ENCODE results near the gene CATSPER1. TPM values are rescaled to one million over a fixed set of nuclear protein-coding genes. Genes with fewer than 3 reads are reported as not detected.
A peak's percentile ranks its signal among the peaks of the same experiment; 100 is the strongest.

CATSPER1 gene
- total RNA-seq, 2 donors from 2014 or later = 0.35 TPM; not detected in 1

DNA sequence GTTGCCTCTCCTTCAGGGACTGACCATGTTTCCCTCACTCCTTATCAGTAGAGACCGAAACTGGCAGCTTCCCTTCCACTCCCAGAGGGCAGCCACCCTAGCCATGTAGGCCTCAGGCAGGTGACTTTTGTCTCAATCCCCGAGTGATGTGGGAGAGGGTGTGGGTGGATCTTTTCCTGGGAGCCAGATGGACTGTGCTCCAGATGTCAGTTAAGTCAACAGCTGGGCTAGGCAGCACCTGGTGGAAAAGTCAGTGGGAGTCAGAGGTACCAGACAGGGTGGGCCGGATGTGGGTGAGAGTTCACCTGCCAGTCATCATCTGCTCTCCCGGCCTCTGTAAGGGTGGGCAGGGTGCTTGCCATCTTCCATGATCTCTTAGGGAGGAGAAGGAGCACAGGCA is 22.1 kb downstream of the CATSPER1 start:
- Histone ChIP-seq H3K27ac (no peak overlapping the region), H3K4me1 (peaks cover 6% of the 10 kb centered on the region), H3K27me3 (no peaks in the 10 kb centered on the region), H3K9ac (ENCODE audit: low read depth in 2 of 2, low read length in 2 of 2) (no peak overlapping the region), H3K36me3 (peaks cover 8% of the 10 kb centered on the region), H3K4me3 (no peak overlapping the region), H3K9me3 (no peaks in the 10 kb centered on the region)
- TF ChIP-seq, protein P1, sequence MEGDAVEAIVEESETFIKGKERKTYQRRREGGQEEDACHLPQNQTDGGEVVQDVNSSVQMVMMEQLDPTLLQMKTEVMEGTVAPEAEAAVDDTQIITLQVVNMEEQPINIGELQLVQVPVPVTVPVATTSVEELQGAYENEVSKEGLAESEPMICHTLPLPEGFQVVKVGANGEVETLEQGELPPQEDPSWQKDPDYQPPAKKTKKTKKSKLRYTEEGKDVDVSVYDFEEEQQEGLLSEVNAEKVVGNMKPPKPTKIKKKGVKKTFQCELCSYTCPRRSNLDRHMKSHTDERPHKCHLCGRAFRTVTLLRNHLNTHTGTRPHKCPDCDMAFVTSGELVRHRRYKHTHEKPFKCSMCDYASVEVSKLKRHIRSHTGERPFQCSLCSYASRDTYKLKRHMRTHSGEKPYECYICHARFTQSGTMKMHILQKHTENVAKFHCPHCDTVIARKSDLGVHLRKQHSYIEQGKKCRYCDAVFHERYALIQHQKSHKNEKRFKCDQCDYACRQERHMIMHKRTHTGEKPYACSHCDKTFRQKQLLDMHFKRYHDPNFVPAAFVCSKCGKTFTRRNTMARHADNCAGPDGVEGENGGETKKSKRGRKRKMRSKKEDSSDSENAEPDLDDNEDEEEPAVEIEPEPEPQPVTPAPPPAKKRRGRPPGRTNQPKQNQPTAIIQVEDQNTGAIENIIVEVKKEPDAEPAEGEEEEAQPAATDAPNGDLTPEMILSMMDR (IDR thresholded peaks at IDR 0.05) = no peak
- intact Hi-C loops (cut with DNase I) = loop anchor here (5.0 kb wide), 1 partner anchor 42 kb away; the partner anchor contains the start of gene SART1
- no peak for DNase-seq

DNA sequence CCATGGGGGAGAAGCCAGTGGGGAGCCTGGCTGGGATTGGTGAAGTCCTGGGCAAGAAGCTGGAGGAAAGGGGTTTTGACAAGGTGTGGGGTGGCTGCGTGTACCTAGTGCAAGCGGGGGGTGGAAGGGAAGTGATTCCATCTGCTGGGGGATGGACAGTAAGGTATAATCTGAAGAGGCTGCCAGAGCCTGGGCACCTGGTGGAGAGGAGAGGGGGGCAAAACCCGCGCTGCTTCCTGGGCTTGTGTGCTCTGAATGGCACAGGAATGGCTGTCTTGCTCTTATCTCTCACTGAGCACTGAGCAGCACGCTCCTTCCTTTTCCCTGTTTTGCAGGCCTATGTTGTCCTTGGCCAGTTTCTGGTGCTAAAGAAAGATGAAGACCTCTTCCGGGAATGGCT is 23.0 kb downstream of the CATSPER1 start:
- intact Hi-C loops (cut with DNase I) = loop anchor here (5.0 kb wide), 1 partner anchor 41 kb away; the partner anchor contains the start of gene SART1
- H3K4me1 ChIP-seq = peaks cover 6% of the 10 kb centered on the region
- H3K4me3 ChIP-seq = peak overlapping the region; percentile 71
- H3K27ac ChIP-seq = peak overlapping the region; percentile 93
- no peaks in the 10 kb centered on the region for H3K9me3 ChIP-seq
- peaks cover 17% of the 10 kb centered on the region for H3K36me3 ChIP-seq
- no peaks in the 10 kb centered on the region for H3K27me3 ChIP-seq
- TF ChIP-seq, protein P1 (IDR thresholded peaks at IDR 0.05) = no peak
- peak overlapping the region; percentile 85 to 99 for H3K9ac ChIP-seq (ENCODE audit: low read depth in 2 of 2, low read length in 2 of 2)
- no peak for DNase-seq

DNA sequence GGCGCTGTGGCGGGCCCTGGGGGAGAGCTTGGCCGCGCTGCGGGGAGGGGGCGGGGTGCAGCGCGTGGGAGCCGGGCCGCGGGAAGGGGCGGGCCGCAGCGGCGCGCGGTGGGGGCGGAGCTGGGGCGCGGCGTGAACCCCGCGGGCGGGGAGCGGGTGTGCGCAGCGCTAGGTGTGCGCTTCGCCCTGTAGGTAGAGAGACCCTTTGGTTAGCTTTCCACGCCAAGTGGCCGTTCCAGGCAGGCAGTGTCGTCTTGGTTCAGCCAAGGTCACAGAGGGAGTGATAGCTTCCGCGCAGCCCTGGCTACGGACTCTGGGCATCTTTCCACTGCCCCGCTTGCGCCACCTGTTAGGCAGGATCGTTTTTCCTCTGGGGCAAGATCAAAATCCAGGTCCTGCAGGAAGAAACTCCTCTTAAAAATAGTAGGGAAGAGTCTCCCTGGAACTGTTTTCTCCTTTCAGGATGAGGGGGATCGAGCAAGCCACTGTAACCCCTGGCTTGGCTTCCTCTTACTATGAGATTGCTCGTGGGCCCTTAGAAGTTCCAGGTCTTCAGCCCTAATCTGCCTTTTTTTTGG is 23.5 kb downstream of the CATSPER1 start:
- Histone ChIP-seq H3K36me3 (peaks cover 20% of the 10 kb centered on the region), H3K9ac (ENCODE audit: low read depth in 2 of 2, low read length in 2 of 2) (peak overlapping the region; percentile 85 to 99), H3K27me3 (no peaks in the 10 kb centered on the region), H3K27ac (peak overlapping the region; percentile 93), H3K4me1 (peaks cover 6% of the 10 kb centered on the region), H3K4me3 (peak overlapping the region; percentile 71), H3K9me3 (no peaks in the 10 kb centered on the region)
- peak; percentile 67 for DNase-seq
- TF ChIP-seq, protein P1 (IDR thresholded peaks at IDR 0.05) = no peak
- intact Hi-C loops (cut with DNase I) = loop anchor here (5.0 kb wide), 1 partner anchor 40 kb away; the partner anchor contains the start of gene SART1

DNA sequence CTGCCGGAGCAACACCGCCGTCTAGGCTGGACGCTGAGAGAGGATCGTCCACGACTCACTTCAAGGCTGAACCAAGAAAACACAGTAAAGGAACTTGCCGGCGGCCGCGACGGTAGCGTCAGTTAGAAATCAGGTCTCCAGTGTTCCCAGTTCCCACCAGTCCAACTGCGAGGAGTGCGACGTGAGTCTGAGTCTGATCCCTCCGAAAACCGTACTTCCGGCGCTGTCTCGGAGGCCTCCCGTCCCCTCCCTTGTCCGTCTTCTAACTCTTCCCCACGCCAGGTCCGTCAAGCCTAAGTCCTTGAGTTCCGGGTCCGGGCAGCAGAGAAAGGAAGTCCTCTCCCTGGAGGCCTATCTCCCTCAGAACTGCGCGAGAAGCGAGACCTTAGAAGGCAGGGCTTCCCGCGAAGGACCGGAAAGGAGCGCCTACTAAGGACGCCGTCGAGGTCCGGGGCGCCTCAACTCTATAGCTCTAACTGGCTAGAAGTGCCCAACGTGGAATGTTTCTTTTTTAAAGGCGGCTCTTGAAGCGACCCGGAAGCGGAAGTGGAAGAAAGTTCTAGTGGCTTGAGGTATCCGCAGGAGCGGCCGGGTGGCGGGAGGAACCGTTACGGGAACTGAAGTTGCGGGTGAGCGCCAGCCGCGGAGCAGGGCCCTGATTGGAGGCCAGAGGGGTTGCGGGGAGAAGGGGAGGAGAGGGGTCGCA is 24.2 kb downstream of the CATSPER1 start, which contains the start of the genes BANF1 and EIF1AD:
TSS of gene BANF1 (plus strand) at position 562 of the 706 bp plus-strand sequence. CDS start 748 bp downstream, outside the sequence.
TSS of gene EIF1AD (minus strand) at position 216 of the 706 bp plus-strand sequence. CDS start 1,768 bp downstream, outside the sequence.
- peak within 1 kb of the TSS; percentile 85 to 99 for H3K9ac ChIP-seq (ENCODE audit: low read depth in 2 of 2, low read length in 2 of 2)
- H3K27ac ChIP-seq = peak within 1 kb of the TSS; percentile 93
- H3K4me1 ChIP-seq = peaks cover 6% of the 10 kb centered on the region
- H3K27me3 ChIP-seq = no peaks in the 10 kb centered on the region
- H3K9me3 ChIP-seq = no peaks in the 10 kb centered on the region
- H3K4me3 ChIP-seq = peak within 1 kb of the TSS; percentile 71
- intact Hi-C loops (cut with DNase I) = loop anchor here (5.0 kb wide), 1 partner anchor 40 kb away; the partner anchor contains the start of gene SART1
- DNase-seq = peak; percentile 95
- H3K36me3 ChIP-seq = peaks cover 20% of the 10 kb centered on the region
- TF ChIP-seq, protein P1 (IDR thresholded peaks at IDR 0.05) = no peak

DNA sequence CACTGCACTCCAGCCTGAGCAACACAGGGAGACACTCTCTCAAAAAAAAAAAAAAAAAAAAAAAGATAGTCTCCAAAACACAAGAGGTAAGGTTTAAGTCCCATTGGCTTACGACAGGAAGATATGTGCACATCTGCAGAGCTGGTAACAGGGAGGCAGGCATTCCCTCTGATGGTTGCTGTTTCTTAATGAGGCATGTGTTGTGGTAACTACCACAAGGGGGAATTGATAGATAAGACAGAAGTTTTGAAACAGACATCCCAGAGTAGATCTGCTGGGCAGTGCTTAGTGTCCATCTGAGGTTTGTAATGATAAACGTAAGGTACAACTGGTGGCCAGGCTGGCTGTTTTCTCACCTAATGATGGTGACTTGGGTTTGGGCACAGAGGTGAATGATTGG is 29.0 kb downstream of the CATSPER1 start:
- H3K4me1 ChIP-seq = peaks cover 3% of the 10 kb centered on the region
- no peak overlapping the region for H3K9ac ChIP-seq (ENCODE audit: low read depth in 2 of 2, low read length in 2 of 2)
- H3K9me3 ChIP-seq = no peaks in the 10 kb centered on the region
- H3K4me3 ChIP-seq = no peak overlapping the region
- DNase-seq = no peak
- peaks cover 20% of the 10 kb centered on the region for H3K36me3 ChIP-seq
- H3K27me3 ChIP-seq = no peaks in the 10 kb centered on the region
- TF ChIP-seq, protein P1 (IDR thresholded peaks at IDR 0.05) = no peak
- H3K27ac ChIP-seq = no peak overlapping the region
- intact Hi-C loops (cut with DNase I) = loop anchor here (10.0 kb wide), 1 partner anchor 272 kb away; the partner anchor contains the start of gene RNASEH2C

Measured in colonic mucosa (tissue), 4 donors.